Glomerular endothelial cell (primary cell): Measurements from ENCODE around the gene FAM3D. TPM values are rescaled to one million over a fixed set of nuclear protein-coding genes. Genes with fewer than 3 reads are reported as not detected.

ENCODE experiments used
- DNase-seq: peaks from one replicate; pipeline ENCODE4 v3.0.0-alpha.2; 2011; ENCODE audit warnings: low read depth, low spot score; ENCODE audit errors: extremely low read depth
- total RNA-seq: library from RNA; depleted of rRNA; stranded (reverse); fragments of >200 nt; gene quantifications from 2 replicates; pipeline ENCODE4 v1.2.3, GENCODE V29; 2015

Gene FAM3D
- total RNA-seq, 1 donor from 2014 or later = 0.18 TPM

DNA sequence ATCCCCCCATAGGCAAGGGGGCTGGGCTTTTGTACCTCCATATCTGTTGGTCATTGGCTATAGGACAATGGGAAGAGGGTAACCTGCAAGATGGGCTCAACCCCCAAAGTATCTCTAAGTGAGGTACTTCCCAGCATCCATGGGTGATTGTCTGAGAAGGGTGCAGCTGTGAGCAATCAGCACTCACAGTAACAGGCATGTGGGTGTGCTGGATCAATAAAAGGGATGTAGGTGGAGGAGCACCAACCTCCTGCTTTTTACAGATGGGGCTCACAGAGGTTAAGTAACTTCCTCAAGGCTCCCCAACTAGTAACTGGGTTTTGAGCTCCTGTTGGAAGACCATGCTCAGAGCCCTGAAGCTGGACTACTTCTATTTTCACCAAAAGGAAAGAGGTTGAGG lies 63.0 kb downstream of the FAM3D start:
- no peak for DNase-seq

DNA sequence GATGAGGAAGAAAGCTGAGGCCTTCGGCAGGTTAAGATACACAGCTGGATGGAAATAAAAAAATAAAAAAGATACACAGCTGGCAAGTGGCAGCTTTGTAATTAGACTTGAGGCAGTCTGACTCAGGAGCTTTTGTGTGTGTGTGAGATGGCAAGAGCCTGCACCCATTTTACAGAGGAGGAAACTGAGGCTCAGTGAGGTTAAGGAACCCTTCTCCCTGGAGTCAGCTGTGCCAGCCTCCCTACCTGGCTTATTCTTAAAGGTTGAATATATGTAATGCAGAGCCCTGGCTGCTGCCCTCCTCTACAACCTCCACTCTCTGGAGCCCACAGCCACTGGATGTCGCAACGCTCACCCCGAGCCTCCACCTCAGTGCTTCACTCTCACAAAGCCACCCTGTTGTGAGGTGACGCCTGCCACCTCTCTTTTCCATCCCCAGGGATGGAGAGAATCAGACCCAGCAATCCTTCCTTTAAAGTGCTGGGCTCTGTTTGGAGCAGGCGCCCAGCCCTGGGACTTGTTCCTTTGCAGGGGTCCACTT lies 68.7 kb downstream of the FAM3D start:
- no peak for DNase-seq

DNA sequence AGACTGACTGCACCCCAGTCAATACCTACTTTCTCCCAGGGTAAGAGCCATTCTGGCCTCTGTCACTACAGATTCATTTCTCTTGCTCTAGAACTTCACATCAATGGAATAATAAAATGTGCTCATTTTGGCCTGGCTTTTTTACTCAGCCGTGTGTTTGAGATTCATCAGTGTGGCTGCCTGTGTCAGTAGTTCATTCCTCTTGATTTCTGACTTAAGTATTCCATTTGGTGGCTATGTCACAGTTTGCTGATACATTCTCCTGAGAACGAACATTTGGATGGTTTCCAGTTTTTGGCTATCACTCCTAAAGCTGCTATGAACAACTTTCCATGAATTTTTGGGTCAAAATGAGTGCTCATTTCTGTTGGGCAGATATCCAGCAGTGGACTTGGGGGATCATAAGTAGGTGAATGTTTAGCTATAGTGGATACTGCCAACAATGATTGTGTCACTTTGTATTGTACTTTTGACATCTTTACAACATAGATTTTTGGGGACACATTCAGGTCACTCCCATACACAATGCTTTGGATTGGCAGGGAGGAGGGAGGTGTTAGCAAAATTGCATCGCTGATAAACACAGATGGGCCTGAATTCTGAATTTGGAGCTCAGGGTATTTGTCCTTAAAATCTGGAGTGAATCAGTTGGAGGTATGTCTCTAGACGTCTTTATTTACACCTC lies 69.6 kb downstream of the FAM3D start:
- DNase-seq = no peak

DNA sequence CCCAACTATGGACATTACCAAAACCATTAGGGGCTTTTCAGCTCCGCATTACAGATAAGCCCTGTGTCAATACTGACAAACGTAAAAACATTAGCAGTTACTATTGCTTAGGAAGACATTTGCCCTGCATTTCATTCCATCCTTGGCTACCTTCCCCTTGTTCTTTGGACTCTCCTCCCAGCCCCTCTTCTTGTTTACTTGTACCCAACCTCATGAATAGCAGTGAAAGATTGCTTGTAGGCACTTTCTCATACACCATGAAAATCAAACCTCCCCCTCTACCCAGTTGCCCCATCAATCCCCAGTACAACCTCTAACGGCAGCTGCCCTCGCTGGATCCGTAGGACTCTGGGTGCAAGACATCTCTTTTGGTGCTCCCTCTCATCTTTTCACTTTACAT lies 72.5 kb downstream of the FAM3D start:
- no peak for DNase-seq

DNA sequence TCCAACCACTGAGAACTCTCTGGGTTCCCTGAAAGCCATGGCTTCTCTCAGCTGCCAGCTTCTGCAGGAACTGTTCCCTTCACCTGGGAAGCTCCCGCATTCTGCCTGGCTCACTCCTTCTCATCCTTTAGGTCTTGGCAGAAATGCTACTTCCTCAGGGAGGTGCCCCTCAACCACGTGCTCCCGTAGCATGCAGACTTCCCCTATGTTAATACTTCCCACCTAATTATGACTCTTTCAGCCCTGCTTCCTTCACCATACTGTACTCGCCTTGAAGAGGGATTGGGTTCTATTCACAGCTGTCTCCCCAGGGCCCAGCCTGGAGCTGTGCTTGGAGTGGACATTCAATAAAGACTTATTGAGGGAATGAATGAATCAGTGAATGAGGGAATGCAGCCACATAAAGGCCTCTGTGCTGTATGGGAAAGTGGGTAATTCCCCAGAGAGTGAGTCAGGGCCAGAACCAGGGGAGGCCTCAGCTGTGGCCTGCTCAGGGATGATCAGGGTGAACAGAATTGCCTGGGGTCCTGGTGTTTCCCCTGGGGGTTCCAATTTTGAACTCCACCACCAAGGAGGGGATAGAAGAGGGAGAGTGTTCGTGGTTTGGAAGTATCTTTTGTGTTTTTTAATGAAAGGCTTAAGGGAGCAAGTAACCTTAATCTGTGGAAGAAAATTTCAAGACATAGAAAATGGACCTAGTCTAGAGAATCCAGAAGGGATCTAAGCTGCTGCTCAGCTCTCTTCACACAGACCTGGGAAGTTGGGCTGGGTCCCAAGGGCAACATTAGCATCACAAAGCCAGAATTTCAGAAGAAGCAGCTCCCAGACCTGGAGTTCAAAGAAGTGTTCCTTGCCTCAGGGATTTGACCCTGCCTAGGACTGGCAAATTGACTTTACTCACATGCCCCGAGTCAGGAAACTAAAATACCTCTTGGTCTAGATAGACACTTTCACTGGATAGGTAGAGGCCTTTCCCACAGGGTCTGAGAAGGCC lies 74.8 kb downstream of the FAM3D start:
- DNase-seq = no peak

DNA sequence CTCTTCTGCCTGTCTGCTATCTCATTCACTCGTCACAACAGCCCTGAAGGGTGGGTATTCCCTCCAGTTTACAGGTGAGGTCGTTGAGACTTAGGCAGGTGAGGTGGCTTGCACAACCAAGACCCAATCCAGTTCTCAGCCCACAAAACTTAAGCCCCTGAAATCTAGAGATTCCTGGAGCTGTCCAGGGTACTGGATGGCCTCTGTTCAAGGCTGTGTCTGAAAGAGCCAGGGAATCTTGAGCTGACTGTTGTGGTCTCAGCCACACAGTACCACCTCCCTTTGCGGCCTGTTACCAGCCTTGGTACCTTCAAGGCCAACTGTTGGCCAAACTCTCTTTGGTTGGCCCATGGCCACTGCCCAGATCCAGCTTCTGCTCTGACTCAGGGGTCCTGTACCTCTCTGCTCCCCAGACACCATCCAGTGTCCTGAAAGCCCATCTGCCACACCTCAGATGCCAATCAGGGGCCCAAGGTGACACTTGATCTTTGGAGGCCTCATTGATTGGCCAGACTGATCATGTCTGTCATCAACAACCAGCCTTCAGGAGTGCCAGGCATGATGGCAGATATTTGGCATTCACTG lies 78.5 kb downstream of the FAM3D start:
- no peak for DNase-seq

DNA sequence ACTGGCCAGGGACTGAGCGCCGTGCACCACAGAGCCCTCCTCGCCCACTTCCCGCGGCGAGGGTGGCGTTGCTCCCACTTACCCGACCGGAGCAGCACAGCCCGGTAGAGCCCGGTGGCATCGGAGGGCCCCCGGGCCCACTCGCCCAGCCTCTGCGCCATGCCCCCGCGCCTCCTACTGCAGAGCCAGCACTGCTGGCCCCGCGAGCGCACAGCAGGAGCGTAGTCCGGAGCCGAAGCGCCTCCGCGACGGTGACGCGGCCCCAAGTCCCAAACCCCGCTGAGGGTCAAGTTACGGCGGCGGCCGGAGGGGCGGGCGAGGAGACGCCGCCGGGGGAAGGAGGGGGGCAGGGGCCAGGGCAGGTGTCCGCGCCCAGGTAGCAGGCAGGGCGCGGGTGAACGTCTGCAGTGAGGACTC lies 79.8 kb downstream of the FAM3D start:
- no peak for DNase-seq

DNA sequence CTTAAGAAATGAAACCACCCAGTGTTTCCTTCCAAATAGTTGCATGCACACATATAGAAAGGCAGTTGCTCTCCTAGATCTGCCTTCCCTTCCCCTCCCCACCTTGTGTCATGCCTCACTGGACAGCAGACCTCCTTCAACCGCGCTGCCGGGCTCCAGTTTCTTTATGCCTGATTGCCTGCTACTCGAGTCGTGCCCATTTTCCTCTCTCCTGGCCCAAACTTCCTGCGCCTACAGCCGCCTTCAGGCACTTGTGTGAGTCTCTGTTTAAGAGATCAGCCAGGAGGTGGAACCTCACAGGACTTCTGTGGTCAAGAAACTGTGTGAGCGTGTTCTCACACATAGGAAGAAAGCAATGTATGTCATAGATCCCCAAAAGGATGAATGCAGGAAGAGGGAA lies 80.6 kb downstream of the FAM3D start:
- no peak for DNase-seq

DNA sequence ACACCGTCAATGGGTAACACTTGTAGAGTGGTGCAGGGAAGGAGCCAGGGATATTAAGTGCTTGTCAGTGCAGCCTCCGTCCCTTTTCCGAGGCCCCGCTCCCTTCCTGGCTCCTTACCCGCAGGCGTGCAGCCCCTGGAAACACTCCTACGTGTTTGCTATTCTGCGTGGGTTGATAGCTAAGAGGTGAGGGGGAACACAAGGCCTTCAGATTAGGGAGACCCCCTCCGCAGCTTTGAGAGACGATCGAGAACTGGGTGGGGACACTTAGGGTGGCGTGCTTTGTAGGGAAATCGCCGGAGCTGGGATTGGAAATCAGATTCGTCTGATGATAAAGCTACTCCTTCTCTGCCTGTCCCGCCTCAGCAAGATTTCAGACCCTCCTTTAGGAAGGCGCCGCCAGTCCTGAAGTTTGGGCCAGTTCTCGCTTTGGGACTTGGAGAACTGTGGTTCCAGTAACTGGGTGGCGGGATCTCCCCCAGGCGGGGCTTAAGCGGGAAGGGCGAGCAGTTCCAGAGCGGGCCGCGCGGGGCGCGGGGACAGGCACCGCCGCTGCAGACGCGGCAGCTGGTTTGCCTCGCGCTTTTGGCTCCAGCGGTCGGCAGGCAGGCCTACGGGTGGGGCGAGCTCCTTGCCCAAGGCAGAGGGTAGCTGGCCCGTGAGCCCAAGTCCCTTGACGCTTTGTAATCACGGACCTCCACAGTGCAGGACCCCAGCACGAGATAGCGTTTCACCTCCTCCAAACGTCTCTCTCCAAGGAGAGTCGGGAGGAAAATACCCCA lies 81.4 kb downstream of the FAM3D start:
- DNase-seq = no peak

DNA sequence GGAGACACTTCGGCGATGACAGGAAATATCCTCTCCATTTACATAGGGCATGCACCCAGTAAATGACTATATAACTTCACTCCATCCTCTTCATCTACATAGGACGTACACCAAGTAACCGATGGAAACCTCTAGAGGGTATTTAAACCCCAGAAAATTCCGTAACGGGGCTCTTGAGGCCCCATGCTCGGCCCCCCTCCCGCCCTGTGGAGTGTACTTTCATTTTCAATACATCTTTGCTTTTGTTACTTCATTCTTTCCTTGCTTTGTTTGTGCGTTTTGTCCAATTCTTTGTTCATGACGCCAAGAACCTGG lies 81.9 kb downstream of the FAM3D start:
- DNase-seq = no peak

Other genes with a start within 250 kb of the FAM3D start
- gene PDHB, start 232.9 kb downstream of the FAM3D start, total RNA-seq = 59.5 and 60.0 TPM in 2 replicates
- gene KCTD6, start 174.7 kb downstream of the FAM3D start, total RNA-seq = 5.8 and 7.1 TPM in 2 replicates
- gene ACOX2, start 129.6 kb downstream of the FAM3D start, total RNA-seq = 0.10 and 4.7 TPM in 2 replicates
- gene FAM107A, start 89.4 kb downstream of the FAM3D start, total RNA-seq = 48.2 and 74.4 TPM in 2 replicates